A549 treated with CpdA at 1 μM for 4 hours (cell line): ENCODE results near the gene THOC6. TPM values are rescaled to one million over a fixed set of nuclear protein-coding genes. Genes with fewer than 3 reads are reported as not detected.

ENCODE experiments used
- total RNA-seq: library from RNA; stranded (reverse); fragments of 200-300 nt; extraction: Qiagen RNA extraction; gene quantifications from 5 replicates; pipeline ENCODE4 v1.2.3, GENCODE V29; 2022; ENCODE audit warnings: low read depth

The THOC6 gene
- total RNA-seq: 27.4 to 38.7 TPM (median 33.2 TPM) in 5 replicates

DNA sequence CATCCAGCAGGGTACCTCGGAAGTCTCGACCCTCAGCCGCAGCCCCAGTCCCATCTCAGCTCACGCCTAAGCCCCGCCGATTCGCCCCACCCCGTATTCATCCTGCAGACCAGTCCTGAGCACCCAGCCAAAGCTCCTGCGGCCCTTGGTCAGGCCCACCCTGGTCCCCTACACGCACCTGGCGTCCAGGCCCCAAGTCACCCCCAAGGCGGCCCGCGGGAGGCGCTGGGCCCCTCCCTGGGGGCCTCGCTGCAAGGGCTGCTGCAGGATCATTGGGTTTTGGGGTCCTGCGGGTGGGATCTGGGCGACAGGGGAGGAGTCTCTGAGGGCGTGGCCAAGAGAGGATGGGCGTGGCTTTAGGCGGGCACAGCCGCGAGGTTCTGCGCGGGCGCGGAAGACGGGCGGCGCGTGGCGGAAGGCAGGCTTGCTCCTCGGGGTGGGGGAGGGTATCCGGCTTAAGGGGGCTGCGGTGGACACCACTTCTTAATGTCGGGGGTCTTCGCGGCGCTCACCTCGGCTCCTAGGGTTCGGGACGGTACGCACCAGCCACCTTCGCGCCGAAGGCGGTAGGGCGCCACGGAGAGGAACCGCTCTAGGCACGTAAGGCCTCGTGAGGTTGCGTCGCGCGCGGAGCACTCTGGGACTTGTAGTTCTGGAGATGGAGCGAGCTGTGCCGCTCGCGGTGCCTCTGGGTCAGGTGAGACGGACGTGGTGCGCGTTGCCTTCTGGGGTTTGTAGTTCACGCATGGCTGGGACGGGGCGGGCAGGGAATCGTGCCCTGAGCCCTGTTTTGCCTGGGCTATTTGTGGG is at the start of gene THOC6, which contains the start of gene HCFC1R1:
TSS of gene THOC6 (plus strand) at position 367 of the 810 bp plus-strand sequence. CDS start at position 659, 292 bp downstream.
TSS of gene HCFC1R1 (minus strand) at position 274 of the 810 bp plus-strand sequence. CDS start at position 273, 1 bp downstream.

DNA sequence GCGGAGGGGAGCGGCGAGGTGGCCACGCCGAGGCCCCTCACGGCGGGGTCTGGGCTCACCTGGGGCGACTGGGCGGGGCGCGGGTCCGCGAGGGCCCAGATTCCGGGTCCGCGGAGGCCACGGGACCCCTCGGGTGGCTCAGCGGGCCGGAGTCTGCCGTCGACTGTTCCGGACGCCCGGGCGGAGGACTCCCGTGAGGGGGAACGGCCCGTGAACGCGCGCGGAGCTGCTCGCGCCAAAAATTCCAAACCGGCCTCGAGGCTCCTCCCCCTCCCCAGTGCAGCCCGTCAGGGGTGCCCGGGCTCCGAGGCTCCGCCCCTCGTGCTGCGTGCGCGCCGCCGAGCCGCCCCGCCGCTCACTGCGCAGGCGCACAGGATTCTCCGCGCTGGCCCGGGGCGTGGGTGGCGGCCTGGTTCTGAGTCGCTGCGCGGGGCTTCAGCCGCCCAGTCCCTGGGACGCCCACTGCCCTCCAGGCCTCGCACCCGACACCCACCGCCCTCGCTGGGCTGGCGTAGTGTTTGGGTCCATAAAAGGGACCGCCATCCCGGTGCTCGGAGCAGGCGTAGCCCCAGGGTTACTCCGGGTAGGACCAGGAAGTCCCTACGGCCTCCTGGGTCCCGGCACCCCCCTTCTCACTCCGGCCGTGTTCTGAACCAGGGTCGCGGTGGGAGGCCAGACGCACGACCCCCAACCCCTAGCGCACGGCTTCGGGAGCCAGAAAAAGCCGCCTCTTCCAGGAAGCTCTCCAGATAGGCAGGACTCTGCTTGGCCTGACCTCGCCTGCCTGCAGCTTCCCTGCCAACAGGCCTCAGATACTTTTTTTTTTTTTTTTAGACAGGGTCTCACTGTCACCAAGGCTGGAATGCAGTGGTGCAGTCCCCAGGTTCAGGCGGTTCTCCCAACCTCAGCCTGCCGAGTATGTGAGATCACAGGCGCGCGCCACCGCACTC is 43.3 kb upstream of the THOC6 start, which contains the start of gene PKMYT1:
TSS of gene PKMYT1 (minus strand) at position 220 of the 950 bp plus-strand sequence. CDS start 789 bp downstream, outside the sequence.

DNA sequence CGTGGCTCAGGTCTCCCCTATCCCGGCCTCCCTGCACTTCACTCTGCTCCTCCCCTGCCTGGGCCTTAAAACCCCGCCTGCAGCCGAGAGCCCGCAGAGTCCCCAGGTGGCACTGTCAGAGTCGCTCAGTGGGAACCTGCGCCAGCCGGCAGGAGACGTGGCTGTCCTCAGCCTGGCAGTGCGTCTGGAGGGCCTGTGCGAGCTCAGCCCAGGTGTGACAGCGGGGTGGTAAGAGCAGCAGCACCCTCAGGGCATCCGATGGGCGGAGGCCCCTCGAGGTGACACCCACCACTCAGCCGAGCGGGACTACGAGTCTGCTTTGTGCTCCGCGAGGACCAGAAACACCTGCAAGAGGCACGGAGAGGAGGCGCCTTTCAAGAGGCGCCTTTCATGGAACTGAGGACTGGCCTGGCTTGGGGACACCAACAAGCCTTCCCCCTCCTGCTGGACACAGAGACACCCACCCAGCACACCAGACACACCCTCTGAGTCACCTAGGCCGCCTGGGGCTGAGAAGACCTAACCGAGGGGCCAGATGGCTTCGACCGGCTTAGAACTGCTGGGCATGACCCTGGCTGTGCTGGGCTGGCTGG is 10.9 kb upstream of the THOC6 start, which contains the start of gene CLDN9:
TSS of gene CLDN9 (plus strand) at position 96 of the 593 bp plus-strand sequence. CDS start at position 536, 440 bp downstream.

DNA sequence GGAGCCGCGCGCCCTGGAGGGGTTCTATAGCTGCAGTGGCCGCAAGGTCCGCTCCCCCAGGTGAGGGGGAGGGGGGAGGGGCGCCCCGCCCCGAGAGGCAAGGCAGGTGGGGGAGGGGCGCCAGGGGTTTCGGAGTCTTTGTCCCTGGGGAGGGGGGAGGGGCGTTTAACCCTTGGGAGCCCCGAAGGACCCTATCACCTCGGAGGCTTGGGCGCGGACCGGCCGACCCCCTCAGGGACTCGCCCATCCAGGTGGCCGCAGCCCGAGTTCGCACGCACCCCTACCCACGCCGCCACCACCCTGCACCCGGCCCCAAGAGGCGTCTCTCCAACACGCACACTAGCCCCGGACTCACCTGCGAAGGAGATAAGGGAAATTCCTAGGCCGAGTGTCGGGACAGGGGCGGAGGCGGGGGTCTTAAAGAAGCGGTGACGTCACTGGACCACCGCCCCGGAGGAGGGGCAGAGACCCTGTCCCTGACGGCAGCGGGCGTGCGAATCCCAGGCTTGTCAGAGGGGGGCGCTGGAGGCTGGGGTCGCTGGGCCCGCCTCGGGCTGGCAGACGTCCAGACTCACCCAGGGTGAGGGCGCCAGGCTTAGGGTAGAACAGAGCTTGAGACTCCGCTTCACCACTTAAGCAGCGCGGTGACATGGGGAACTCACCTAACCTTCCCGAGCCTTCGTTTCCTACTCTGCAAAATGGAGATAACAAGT is 5.9 kb upstream of the THOC6 start, which contains the start of gene CLDN6:
TSS of gene CLDN6 (minus strand) at position 390 of the 713 bp plus-strand sequence. CDS start 2,162 bp downstream, outside the sequence.

DNA sequence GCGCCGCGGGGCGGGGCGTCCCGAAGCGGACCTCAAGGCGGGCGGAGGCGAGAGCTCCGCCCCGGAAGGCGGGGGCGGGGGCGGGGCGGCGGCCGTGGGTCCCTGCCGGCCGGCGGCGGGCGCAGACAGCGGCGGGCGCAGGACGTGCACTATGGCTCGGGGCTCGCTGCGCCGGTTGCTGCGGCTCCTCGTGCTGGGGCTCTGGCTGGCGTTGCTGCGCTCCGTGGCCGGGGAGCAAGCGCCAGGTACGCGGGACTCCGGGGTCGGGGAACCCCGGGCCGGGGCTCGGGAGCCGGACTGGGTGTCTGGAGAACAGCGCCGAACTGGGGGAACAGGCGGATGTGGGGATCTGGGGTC is 3.6 kb upstream of the THOC6 start, which contains the start of gene TNFRSF12A:
TSS of gene TNFRSF12A (plus strand) at position 122 of the 357 bp plus-strand sequence. CDS start at position 152, 30 bp downstream.

DNA sequence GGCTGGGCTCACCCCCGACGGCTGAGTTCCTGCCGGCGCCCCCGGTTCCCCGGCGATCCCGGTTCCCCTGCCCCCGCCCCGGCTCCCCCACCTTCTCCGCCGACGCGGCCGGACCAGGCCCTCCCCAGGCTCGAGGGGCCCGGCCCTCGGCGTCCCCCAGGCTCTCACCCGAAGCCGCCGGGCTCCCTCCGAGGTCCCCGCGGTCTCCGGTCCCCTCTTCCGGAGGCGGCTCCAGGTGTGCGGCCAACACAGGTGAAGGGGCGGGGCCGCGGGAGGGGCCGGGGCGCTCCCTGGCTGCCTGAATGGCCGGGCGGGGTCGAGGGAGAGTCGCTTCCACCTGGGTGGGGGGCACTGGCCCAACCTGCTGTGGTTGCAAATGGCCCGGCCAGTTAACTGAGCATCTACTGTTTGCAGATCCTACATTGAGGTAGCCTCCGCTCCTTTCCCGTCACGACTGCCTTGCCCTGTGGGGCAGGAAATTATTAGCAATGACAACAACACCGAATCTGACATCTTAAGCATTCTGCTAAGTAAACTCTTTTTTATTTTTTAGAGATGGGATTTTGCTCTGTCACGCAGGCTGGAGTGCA is 13.0 kb downstream of the THOC6 start, which contains the start of gene BICDL2:
TSS of gene BICDL2 (minus strand) at position 219 of the 590 bp plus-strand sequence. CDS start 1,448 bp downstream, outside the sequence.

DNA sequence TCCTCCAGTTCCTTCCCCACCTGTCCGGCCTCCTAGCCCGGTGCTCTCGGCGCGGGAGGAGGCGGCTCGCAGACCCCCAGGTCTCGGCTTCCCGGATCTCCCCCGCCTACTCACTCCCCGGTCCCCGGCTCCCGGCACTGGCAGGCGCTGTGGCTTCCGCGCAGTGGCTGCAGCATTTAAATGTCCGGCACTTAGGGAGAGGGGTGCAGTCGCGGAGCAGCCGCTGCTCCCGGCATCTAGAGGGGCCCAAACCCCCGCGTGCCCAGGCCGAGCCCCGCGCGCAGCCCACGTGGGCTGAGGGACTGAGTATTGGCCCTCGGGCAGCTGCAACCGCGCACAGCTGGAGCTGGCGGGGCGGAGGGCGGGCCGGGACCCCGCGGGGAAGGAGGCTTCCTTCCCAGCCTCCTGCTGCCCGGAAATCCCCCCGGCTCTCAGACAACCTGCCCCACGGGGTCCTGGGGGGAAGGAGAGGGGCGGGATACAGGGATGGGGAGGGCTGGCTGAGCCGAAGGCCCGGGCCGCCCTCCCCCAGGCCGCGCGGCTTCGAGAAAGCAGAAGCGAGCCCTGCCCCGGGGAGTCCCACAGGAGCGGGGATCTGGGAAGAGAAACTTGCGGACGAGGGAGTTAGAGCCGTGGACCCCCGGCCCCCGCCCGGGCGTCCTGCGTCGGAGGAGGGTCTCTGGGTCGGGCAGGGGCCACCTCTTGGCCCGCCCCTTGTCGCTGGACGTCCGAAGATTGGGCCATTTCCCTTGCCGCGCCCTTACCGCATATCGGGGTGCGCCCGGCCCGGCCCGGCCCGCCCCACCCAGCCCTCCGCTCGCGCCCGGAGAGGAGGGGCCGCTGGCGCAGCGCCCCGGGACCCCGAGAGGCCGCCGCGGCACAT is 22.2 kb downstream of the THOC6 start, which contains the start of gene MMP25:
TSS of gene MMP25 (plus strand) at position 804 of the 883 bp plus-strand sequence. CDS start 357 bp downstream, outside the sequence.

DNA sequence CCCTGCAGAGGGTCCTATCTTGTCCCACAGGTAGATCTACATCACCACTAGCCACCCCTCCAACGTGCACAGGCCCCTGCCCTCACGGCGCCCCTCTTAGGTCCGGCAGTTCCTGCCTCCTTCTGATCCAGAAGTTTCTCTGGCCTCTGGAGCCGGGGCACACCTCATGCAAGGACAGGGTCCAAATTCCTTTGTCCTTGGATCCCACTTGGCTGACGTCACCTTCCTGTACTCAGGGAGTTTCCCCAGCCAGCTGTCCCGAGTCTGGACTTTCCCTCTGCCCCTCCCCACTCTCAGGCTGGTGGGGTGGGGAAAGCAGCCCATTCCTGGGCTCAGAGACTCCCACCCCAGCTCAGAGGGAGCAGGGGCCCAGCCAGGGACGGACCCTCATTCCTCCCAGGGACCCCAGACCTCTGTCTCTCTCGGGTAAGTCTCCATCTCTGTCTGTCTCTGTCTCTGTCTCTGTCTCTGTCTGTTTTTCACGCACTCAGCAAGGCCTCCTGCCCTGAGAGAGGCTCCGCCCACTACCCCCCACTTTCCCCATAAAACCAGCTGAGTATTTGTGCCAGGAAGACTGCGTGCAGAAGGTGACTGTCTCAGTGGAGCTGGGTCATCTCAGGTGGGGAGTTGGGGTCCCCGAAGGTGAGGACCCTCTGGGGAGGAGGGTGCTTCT is 41.4 kb downstream of the THOC6 start, which contains the start of gene IL32:
TSS of gene IL32 (plus strand) at position 572 of the 673 bp plus-strand sequence. CDS start 172 bp downstream, outside the sequence.

Other genes with a start within 250 kb of the THOC6 start
- gene ELOB, start 246.8 kb upstream of the THOC6 start, total RNA-seq: 414 to 506 TPM (median 472 TPM) in 5 replicates
- gene PRSS33, start 236.5 kb upstream of the THOC6 start, total RNA-seq: 0.03 TPM in 1 of 5 replicates, not detected in the others
- gene PRSS41, start 225.6 kb upstream of the THOC6 start, total RNA-seq: not detected in 5 replicates
- 0.11 to 0.19 TPM (median 0.12 TPM) in 3 of 5 replicates, not detected in the others for gene PRSS21, start 206.8 kb upstream of the THOC6 start, total RNA-seq
- gene ZG16B, start 193.7 kb upstream of the THOC6 start, total RNA-seq: 0.55 to 1.0 TPM (median 0.87 TPM) in 5 replicates
- gene PRSS22, start 165.9 kb upstream of the THOC6 start, total RNA-seq: 2.3 to 3.6 TPM (median 2.7 TPM) in 5 replicates
- gene FLYWCH2, start 140.8 kb upstream of the THOC6 start, total RNA-seq: 46.2 to 58.3 TPM (median 52.7 TPM) in 5 replicates
- 18.8 to 30.9 TPM (median 28.1 TPM) in 5 replicates for gene FLYWCH1, start 112.1 kb upstream of the THOC6 start, total RNA-seq
- 1.1 to 2.3 TPM (median 1.9 TPM) in 5 replicates for gene KREMEN2, start 59.8 kb upstream of the THOC6 start, total RNA-seq
- 29.4 to 40.9 TPM (median 37.7 TPM) in 5 replicates for gene PAQR4, start 54.7 kb upstream of the THOC6 start, total RNA-seq
- 62.4 to 91.1 TPM (median 87.4 TPM) in 5 replicates for gene PKMYT1, start 43.6 kb upstream of the THOC6 start, total RNA-seq
- gene CLDN9, start 11.1 kb upstream of the THOC6 start, total RNA-seq: 0.27 to 0.80 TPM (median 0.39 TPM) in 5 replicates
- 0.30 to 0.58 TPM (median 0.32 TPM) in 4 of 5 replicates, not detected in the other for gene CLDN6, start 5.9 kb upstream of the THOC6 start, total RNA-seq
- gene TNFRSF12A, start 3.7 kb upstream of the THOC6 start, total RNA-seq: 446 to 698 TPM (median 646 TPM) in 5 replicates
- gene HCFC1R1, start 93 bp upstream of the THOC6 start, total RNA-seq: 201 to 240 TPM (median 232 TPM) in 5 replicates
- not detected in 5 replicates for gene BICDL2, start 12.9 kb downstream of the THOC6 start, total RNA-seq
- 0.67 to 0.97 TPM (median 0.85 TPM) in 5 replicates for gene MMP25, start 22.5 kb downstream of the THOC6 start, total RNA-seq
- 22.4 to 36.7 TPM (median 28.1 TPM) in 5 replicates for gene IL32, start 41.6 kb downstream of the THOC6 start, total RNA-seq
- gene ZSCAN10, start 75.3 kb downstream of the THOC6 start, total RNA-seq: 0.03 TPM in 1 of 5 replicates, not detected in the others
- 11.3 to 15.1 TPM (median 13.2 TPM) in 5 replicates for gene ZNF205, start 88.6 kb downstream of the THOC6 start, total RNA-seq
- 7.9 to 12.9 TPM (median 11.6 TPM) in 5 replicates for gene ZNF213, start 111.0 kb downstream of the THOC6 start, total RNA-seq
- gene OR1F1, start 164.2 kb downstream of the THOC6 start, total RNA-seq: 0.29 to 0.48 TPM (median 0.40 TPM) in 3 of 5 replicates, not detected in the others
- gene ZNF200, start 211.1 kb downstream of the THOC6 start, total RNA-seq: 8.1 to 11.5 TPM (median 8.3 TPM) in 5 replicates
- gene MEFV, start 232.6 kb downstream of the THOC6 start, total RNA-seq: not detected in 5 replicates